Measurements from ENCODE around the gene RAF1.
A peak's percentile ranks its signal among the peaks of the same experiment; 100 is the strongest.

RAF1 gene

DNA sequence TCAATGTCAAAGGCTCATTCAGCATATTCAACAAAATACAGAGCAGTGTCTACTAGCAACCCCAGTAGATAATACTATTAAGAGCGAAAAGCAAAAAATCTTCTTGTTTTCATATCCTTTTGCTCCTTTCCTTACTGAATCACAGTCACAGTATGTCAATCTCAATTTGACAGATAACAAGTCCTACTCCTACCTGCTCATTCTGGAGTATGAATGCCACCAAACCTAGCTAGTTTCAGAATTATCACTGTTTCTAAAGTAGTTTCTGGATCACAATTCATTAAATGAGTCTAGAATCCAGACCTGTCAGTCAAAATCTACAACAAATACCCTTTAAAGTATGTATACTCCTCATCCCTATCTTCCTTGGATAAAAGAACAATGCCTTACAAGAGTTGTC lies 55.5 kb downstream of the RAF1 start:
- no peak for TF ChIP-seq TAF1 (IDR thresholded peaks at IDR 0.05; ENCODE audit: borderline replicate concordance, insufficient read depth, low read length)
- TF ChIP-seq, protein P1, sequence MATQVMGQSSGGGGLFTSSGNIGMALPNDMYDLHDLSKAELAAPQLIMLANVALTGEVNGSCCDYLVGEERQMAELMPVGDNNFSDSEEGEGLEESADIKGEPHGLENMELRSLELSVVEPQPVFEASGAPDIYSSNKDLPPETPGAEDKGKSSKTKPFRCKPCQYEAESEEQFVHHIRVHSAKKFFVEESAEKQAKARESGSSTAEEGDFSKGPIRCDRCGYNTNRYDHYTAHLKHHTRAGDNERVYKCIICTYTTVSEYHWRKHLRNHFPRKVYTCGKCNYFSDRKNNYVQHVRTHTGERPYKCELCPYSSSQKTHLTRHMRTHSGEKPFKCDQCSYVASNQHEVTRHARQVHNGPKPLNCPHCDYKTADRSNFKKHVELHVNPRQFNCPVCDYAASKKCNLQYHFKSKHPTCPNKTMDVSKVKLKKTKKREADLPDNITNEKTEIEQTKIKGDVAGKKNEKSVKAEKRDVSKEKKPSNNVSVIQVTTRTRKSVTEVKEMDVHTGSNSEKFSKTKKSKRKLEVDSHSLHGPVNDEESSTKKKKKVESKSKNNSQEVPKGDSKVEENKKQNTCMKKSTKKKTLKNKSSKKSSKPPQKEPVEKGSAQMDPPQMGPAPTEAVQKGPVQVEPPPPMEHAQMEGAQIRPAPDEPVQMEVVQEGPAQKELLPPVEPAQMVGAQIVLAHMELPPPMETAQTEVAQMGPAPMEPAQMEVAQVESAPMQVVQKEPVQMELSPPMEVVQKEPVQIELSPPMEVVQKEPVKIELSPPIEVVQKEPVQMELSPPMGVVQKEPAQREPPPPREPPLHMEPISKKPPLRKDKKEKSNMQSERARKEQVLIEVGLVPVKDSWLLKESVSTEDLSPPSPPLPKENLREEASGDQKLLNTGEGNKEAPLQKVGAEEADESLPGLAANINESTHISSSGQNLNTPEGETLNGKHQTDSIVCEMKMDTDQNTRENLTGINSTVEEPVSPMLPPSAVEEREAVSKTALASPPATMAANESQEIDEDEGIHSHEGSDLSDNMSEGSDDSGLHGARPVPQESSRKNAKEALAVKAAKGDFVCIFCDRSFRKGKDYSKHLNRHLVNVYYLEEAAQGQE (IDR thresholded peaks at IDR 0.05; ENCODE audit: insufficient read depth in 1 of 2, low read depth in 2 of 2, low read length in 2 of 2), result no peak
- TF ChIP-seq FOXP2 (optimal IDR thresholded peaks at IDR 0.05; ENCODE audit: borderline replicate concordance, extremely low read depth, extremely low read length, insufficient read depth), result no peak
- TF ChIP-seq SIN3A (IDR thresholded peaks at IDR 0.05; ENCODE audit: borderline replicate concordance, insufficient read depth, low read length), result no peak
- no peak for TF ChIP-seq POLR2AphosphoS5 (IDR thresholded peaks at IDR 0.05; ENCODE audit: low read depth, low read length)

DNA sequence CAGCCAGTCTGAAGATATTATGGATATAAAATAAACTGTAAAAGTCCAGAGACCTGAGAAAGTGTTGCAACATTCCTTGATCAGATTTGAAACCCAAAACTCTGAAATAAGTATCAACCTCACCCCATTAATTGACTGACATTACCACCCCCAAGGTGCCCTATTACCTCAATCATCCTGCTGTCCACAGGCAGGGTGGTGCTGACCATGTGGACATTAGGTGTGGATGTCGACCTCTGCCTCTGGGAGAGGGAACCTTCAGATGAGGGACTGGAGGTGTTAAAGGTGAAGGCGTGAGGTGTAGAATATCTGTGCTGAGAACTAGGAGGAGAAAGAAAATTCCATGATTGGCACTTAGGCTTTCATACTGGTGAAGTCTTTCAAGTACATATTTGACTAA lies 59.9 kb downstream of the RAF1 start:
- TF ChIP-seq POLR2AphosphoS5 (IDR thresholded peaks at IDR 0.05; ENCODE audit: low read depth, low read length), result no peak
- TF ChIP-seq, protein P1 (IDR thresholded peaks at IDR 0.05; ENCODE audit: insufficient read depth in 1 of 2, low read depth in 2 of 2, low read length in 2 of 2), result peak in 1 of 2 experiments; percentile 78; a peak in 2 of 4 replicates

DNA sequence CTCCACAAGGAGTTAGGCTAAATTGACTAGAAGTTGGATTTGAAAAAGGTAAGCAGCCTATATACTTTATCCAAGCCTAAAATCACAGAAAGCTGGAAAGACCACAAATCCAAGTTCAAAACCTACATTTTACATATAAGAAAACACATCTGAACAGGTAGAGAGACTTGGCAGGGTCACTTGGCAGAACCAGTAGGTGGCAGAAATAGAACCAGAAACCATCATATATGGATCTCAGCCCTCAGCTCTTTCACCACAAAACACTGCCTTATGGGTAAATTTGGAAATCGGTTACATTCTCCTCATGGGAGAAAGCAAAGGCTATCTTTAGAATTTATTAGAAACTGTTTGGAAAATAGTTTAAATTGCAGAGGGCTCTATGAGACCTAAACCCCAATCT lies 62.8 kb downstream of the RAF1 start:
- TF ChIP-seq POLR2AphosphoS5 (IDR thresholded peaks at IDR 0.05; ENCODE audit: low read depth, low read length) (no peak), SIN3A (IDR thresholded peaks at IDR 0.05; ENCODE audit: borderline replicate concordance, insufficient read depth, low read length) (no peak), TAF1 (IDR thresholded peaks at IDR 0.05; ENCODE audit: borderline replicate concordance, insufficient read depth, low read length) (no peak), FOXP2 (optimal IDR thresholded peaks at IDR 0.05; ENCODE audit: borderline replicate concordance, extremely low read depth, extremely low read length, insufficient read depth) (no peak)
- TF ChIP-seq, protein P1 (IDR thresholded peaks at IDR 0.05; ENCODE audit: insufficient read depth in 1 of 2, low read depth in 2 of 2, low read length in 2 of 2), result no peak

DNA sequence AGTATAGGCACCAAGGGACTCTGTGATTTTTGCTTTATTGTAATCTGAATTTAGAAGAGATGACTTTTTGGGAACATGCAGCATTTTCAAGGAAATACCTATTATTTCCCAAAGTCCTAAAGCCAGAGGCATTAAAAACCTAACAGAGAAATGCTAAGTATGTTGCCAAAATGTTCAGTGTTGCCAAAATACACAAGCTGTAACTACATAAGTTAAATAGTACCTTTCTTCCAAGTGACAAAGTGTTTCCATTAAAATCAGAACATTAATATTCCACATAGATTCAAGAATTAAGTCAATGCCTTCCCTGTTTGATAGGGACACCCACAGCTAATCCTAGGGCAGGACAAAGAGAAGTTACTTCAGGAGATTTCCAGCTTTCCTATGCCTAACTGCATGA lies 65.0 kb downstream of the RAF1 start:
- TF ChIP-seq TAF1 (IDR thresholded peaks at IDR 0.05; ENCODE audit: borderline replicate concordance, insufficient read depth, low read length), result no peak
- no peak for TF ChIP-seq FOXP2 (optimal IDR thresholded peaks at IDR 0.05; ENCODE audit: borderline replicate concordance, extremely low read depth, extremely low read length, insufficient read depth)
- TF ChIP-seq, protein P1 (IDR thresholded peaks at IDR 0.05; ENCODE audit: insufficient read depth in 1 of 2, low read depth in 2 of 2, low read length in 2 of 2), result no peak
- no peak for TF ChIP-seq SIN3A (IDR thresholded peaks at IDR 0.05; ENCODE audit: borderline replicate concordance, insufficient read depth, low read length)
- no peak for TF ChIP-seq POLR2AphosphoS5 (IDR thresholded peaks at IDR 0.05; ENCODE audit: low read depth, low read length)

DNA sequence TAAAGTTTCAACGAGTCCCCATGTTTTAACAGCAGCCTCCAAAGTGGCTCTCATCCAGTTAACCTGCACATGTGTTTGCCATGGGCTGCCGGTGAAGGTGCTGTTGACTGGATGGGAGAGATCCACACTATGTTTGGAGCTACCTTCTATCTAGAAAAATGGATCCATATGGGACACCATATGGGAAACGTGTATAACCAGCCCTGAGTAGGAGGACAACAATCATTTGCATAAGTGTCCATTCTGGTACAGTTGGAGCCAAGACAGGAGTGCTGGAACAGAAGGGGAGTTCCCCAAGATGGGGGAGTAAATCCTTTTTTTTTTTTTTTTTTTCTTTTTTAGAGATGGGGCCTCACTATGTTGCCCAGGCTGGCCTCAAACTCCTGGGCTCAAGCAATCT lies 70.4 kb downstream of the RAF1 start:
- TF ChIP-seq FOXP2 (optimal IDR thresholded peaks at IDR 0.05; ENCODE audit: borderline replicate concordance, extremely low read depth, extremely low read length, insufficient read depth) (no peak), POLR2AphosphoS5 (IDR thresholded peaks at IDR 0.05; ENCODE audit: low read depth, low read length) (no peak), TAF1 (IDR thresholded peaks at IDR 0.05; ENCODE audit: borderline replicate concordance, insufficient read depth, low read length) (no peak), SIN3A (IDR thresholded peaks at IDR 0.05; ENCODE audit: borderline replicate concordance, insufficient read depth, low read length) (no peak)
- TF ChIP-seq, protein P1 (IDR thresholded peaks at IDR 0.05; ENCODE audit: insufficient read depth in 1 of 2, low read depth in 2 of 2, low read length in 2 of 2), result no peak
